ENCODE data around the gene SEC61A2.

The SEC61A2 gene

GRCh38 chr10:12187321-12187905 is 57.9 kb downstream of the SEC61A2 start:
- Histone ChIP-seq H3K27ac (ENCODE audit: low read depth, low read length) (no peak overlapping the region), H3K9me3 (ENCODE audit: low read length) (no peaks in the 10 kb centered on the region), H3K4me3 (ENCODE audit: low read depth in 1 of 2, low read length in 2 of 2) (no peak overlapping the region), H3K36me3 (ENCODE audit: insufficient read depth, low read length) (peaks cover 18% of the 10 kb centered on the region), H3K9ac (ENCODE audit: low read length) (no peak overlapping the region), H3K4me1 (ENCODE audit: insufficient read depth, low read length) (no peaks in the 10 kb centered on the region), H3K27me3 (ENCODE audit: control insufficient read depth in 1 of 2, insufficient read depth in 2 of 2, low read length in 2 of 2) (no peaks in the 10 kb centered on the region)

GRCh38 chr10:12188656-12189055 is 59.2 kb downstream of the SEC61A2 start:
- no peaks in the 10 kb centered on the region for H3K27me3 ChIP-seq (ENCODE audit: control insufficient read depth in 1 of 2, insufficient read depth in 2 of 2, low read length in 2 of 2)
- H3K27ac ChIP-seq (ENCODE audit: low read depth, low read length): no peak overlapping the region
- H3K4me1 ChIP-seq (ENCODE audit: insufficient read depth, low read length): no peaks in the 10 kb centered on the region
- H3K9ac ChIP-seq (ENCODE audit: low read length): no peak overlapping the region
- peaks cover 15% of the 10 kb centered on the region for H3K36me3 ChIP-seq (ENCODE audit: insufficient read depth, low read length)
- H3K4me3 ChIP-seq (ENCODE audit: low read depth in 1 of 2, low read length in 2 of 2): no peak overlapping the region
- H3K9me3 ChIP-seq (ENCODE audit: low read length): no peaks in the 10 kb centered on the region

GRCh38 chr10:12189426-12189825 is 59.9 kb downstream of the SEC61A2 start:
- peaks cover 5% of the 10 kb centered on the region for H3K4me1 ChIP-seq (ENCODE audit: insufficient read depth, low read length)
- peaks cover 15% of the 10 kb centered on the region for H3K36me3 ChIP-seq (ENCODE audit: insufficient read depth, low read length)
- H3K9me3 ChIP-seq (ENCODE audit: low read length): no peaks in the 10 kb centered on the region
- H3K9ac ChIP-seq (ENCODE audit: low read length): no peak overlapping the region
- no peak overlapping the region for H3K27ac ChIP-seq (ENCODE audit: low read depth, low read length)
- no peaks in the 10 kb centered on the region for H3K27me3 ChIP-seq (ENCODE audit: control insufficient read depth in 1 of 2, insufficient read depth in 2 of 2, low read length in 2 of 2)
- H3K4me3 ChIP-seq (ENCODE audit: low read depth in 1 of 2, low read length in 2 of 2): no peak overlapping the region

- Histone ChIP-seq H3K4me3 (ENCODE audit: low read depth in 1 of 2, low read length in 2 of 2) (no peak overlapping the region), H3K4me1 (ENCODE audit: insufficient read depth, low read length) (peaks cover 9% of the 10 kb centered on the region), H3K27ac (ENCODE audit: low read depth, low read length) (no peak overlapping the region), H3K9me3 (ENCODE audit: low read length) (no peaks in the 10 kb centered on the region), H3K9ac (ENCODE audit: low read length) (no peak overlapping the region), H3K27me3 (ENCODE audit: control insufficient read depth in 1 of 2, insufficient read depth in 2 of 2, low read length in 2 of 2) (no peaks in the 10 kb centered on the region), H3K36me3 (ENCODE audit: insufficient read depth, low read length) (no peaks in the 10 kb centered on the region)
Measured at GRCh38 chr10:12191715-12192114, 62.2 kb downstream of the SEC61A2 start.

GRCh38 chr10:12193193-12193592 is 63.7 kb downstream of the SEC61A2 start:
- no peak overlapping the region for H3K4me3 ChIP-seq (ENCODE audit: low read depth in 1 of 2, low read length in 2 of 2)
- H3K27me3 ChIP-seq (ENCODE audit: control insufficient read depth in 1 of 2, insufficient read depth in 2 of 2, low read length in 2 of 2): no peaks in the 10 kb centered on the region
- no peak overlapping the region for H3K9ac ChIP-seq (ENCODE audit: low read length)
- H3K27ac ChIP-seq (ENCODE audit: low read depth, low read length): no peak overlapping the region
- H3K4me1 ChIP-seq (ENCODE audit: insufficient read depth, low read length): peaks cover 14% of the 10 kb centered on the region
- H3K9me3 ChIP-seq (ENCODE audit: low read length): no peaks in the 10 kb centered on the region
- H3K36me3 ChIP-seq (ENCODE audit: insufficient read depth, low read length): no peaks in the 10 kb centered on the region

- Histone ChIP-seq H3K9ac (ENCODE audit: low read length) (peak overlapping the region; percentile 96), H3K36me3 (ENCODE audit: insufficient read depth, low read length) (peaks cover 8% of the 10 kb centered on the region), H3K4me1 (ENCODE audit: insufficient read depth, low read length) (peaks cover 14% of the 10 kb centered on the region), H3K27ac (ENCODE audit: low read depth, low read length) (peak overlapping the region; percentile 93), H3K9me3 (ENCODE audit: low read length) (no peaks in the 10 kb centered on the region), H3K27me3 (ENCODE audit: control insufficient read depth in 1 of 2, insufficient read depth in 2 of 2, low read length in 2 of 2) (no peaks in the 10 kb centered on the region), H3K4me3 (ENCODE audit: low read depth in 1 of 2, low read length in 2 of 2) (peak overlapping the region; percentile 92 to 99)
Measured at GRCh38 chr10:12194752-12195271, 65.3 kb downstream of the SEC61A2 start.

- Histone ChIP-seq H3K27ac (ENCODE audit: low read depth, low read length) (peak overlapping the region; percentile 93), H3K4me3 (ENCODE audit: low read depth in 1 of 2, low read length in 2 of 2) (peak overlapping the region; percentile 92 to 99), H3K4me1 (ENCODE audit: insufficient read depth, low read length) (peaks cover 14% of the 10 kb centered on the region), H3K9ac (ENCODE audit: low read length) (peak overlapping the region; percentile 96), H3K36me3 (ENCODE audit: insufficient read depth, low read length) (peaks cover 8% of the 10 kb centered on the region), H3K27me3 (ENCODE audit: control insufficient read depth in 1 of 2, insufficient read depth in 2 of 2, low read length in 2 of 2) (no peaks in the 10 kb centered on the region), H3K9me3 (ENCODE audit: low read length) (no peaks in the 10 kb centered on the region)
Measured at GRCh38 chr10:12195281-12195602, 65.8 kb downstream of the SEC61A2 start.

- Histone ChIP-seq H3K27me3 (ENCODE audit: control insufficient read depth in 1 of 2, insufficient read depth in 2 of 2, low read length in 2 of 2) (no peaks in the 10 kb centered on the region), H3K4me3 (ENCODE audit: low read depth in 1 of 2, low read length in 2 of 2) (peak within 1 kb of the TSS; percentile 92 to 99), H3K9ac (ENCODE audit: low read length) (peak within 1 kb of the TSS; percentile 96), H3K9me3 (ENCODE audit: low read length) (no peaks in the 10 kb centered on the region), H3K27ac (ENCODE audit: low read depth, low read length) (peak within 1 kb of the TSS; percentile 93), H3K4me1 (ENCODE audit: insufficient read depth, low read length) (peaks cover 14% of the 10 kb centered on the region), H3K36me3 (ENCODE audit: insufficient read depth, low read length) (peaks cover 13% of the 10 kb centered on the region)
Measured at GRCh38 chr10:12195603-12196506, 66.4 kb downstream of the SEC61A2 start, which contains the start of the genes CDC123 and NUDT5. TSS of gene CDC123 (plus strand) at chr10:12196188. CDS start at chr10:12196246, 58 bp downstream. TSS of gene NUDT5 (minus strand) at chr10:12195891. CDS start at chr10:12186291, 9,600 bp downstream.

GRCh38 chr10:12196531-12197211 is 67.2 kb downstream of the SEC61A2 start:
- no peaks in the 10 kb centered on the region for H3K9me3 ChIP-seq (ENCODE audit: low read length)
- no peaks in the 10 kb centered on the region for H3K27me3 ChIP-seq (ENCODE audit: control insufficient read depth in 1 of 2, insufficient read depth in 2 of 2, low read length in 2 of 2)
- H3K9ac ChIP-seq (ENCODE audit: low read length): peak overlapping the region; percentile 96
- H3K27ac ChIP-seq (ENCODE audit: low read depth, low read length): peak overlapping the region; percentile 93
- peaks cover 19% of the 10 kb centered on the region for H3K36me3 ChIP-seq (ENCODE audit: insufficient read depth, low read length)
- peak overlapping the region; percentile 92 to 99 for H3K4me3 ChIP-seq (ENCODE audit: low read depth in 1 of 2, low read length in 2 of 2)
- peaks cover 14% of the 10 kb centered on the region for H3K4me1 ChIP-seq (ENCODE audit: insufficient read depth, low read length)

- Histone ChIP-seq H3K4me3 (ENCODE audit: low read depth in 1 of 2, low read length in 2 of 2) (no peak overlapping the region), H3K9me3 (ENCODE audit: low read length) (no peaks in the 10 kb centered on the region), H3K36me3 (ENCODE audit: insufficient read depth, low read length) (peaks cover 33% of the 10 kb centered on the region), H3K27me3 (ENCODE audit: control insufficient read depth in 1 of 2, insufficient read depth in 2 of 2, low read length in 2 of 2) (no peaks in the 10 kb centered on the region), H3K9ac (ENCODE audit: low read length) (no peak overlapping the region), H3K27ac (ENCODE audit: low read depth, low read length) (no peak overlapping the region), H3K4me1 (ENCODE audit: insufficient read depth, low read length) (peaks cover 14% of the 10 kb centered on the region)
Measured at GRCh38 chr10:12198156-12198555, 68.7 kb downstream of the SEC61A2 start.

- H3K9ac ChIP-seq (ENCODE audit: low read length): no peak overlapping the region
- H3K4me1 ChIP-seq (ENCODE audit: insufficient read depth, low read length): peaks cover 8% of the 10 kb centered on the region
- no peaks in the 10 kb centered on the region for H3K27me3 ChIP-seq (ENCODE audit: control insufficient read depth in 1 of 2, insufficient read depth in 2 of 2, low read length in 2 of 2)
- H3K9me3 ChIP-seq (ENCODE audit: low read length): no peaks in the 10 kb centered on the region
- no peak overlapping the region for H3K4me3 ChIP-seq (ENCODE audit: low read depth in 1 of 2, low read length in 2 of 2)
- peaks cover 41% of the 10 kb centered on the region for H3K36me3 ChIP-seq (ENCODE audit: insufficient read depth, low read length)
- no peak overlapping the region for H3K27ac ChIP-seq (ENCODE audit: low read depth, low read length)
Measured at GRCh38 chr10:12200850-12201249, 71.4 kb downstream of the SEC61A2 start.

All from muscle layer of colon (tissue), 2 donors.